Left ventricle myocardium inferior (tissue), 1 donor: Measurements from ENCODE around the gene SNX12. TPM values are rescaled to one million over a fixed set of nuclear protein-coding genes. Genes with fewer than 3 reads are reported as not detected.
A peak's percentile ranks its signal among the peaks of the same experiment; 100 is the strongest.
"Not testable (repeated sequence)": the region's sequence is repeated elsewhere in the genome, so short reads cannot be mapped to it uniquely, and the experiment has no call there.

Experiments
- DNase-seq: peaks from one replicate; pipeline ENCODE4 v3.0.0-alpha.2; 2020
- H3K27ac ChIP-seq: fragments of 200-600 bp; replicated peaks from 2 replicates; pipeline ENCODE4 v1.8.0; 2021
- H3K27me3 ChIP-seq: fragments of 200-600 bp; 2 replicates; pipeline ENCODE4 v1.8.0; 2021; ENCODE audit warnings: low read depth
- H3K36me3 ChIP-seq: fragments of 200-600 bp; 2 replicates; pipeline ENCODE4 v1.8.0; 2021
- H3K4me1 ChIP-seq: fragments of 200-600 bp; 2 replicates; pipeline ENCODE4 v1.8.0; 2021
- H3K4me3 ChIP-seq: fragments of 200-600 bp; 2 replicates; pipeline ENCODE4 v1.8.0; 2021; ENCODE audit warnings: mild to moderate bottlenecking, moderate library complexity
- H3K9me3 ChIP-seq: fragments of 200-600 bp; replicated peaks from 2 replicates; pipeline ENCODE4 v1.8.0; 2021
- intact Hi-C: fragments of 100-400 bp; cut with micrococcal nuclease; formaldehyde crosslinking; loops from one replicate; pipeline ENCODE4 v1.11.0; 2022
- total RNA-seq: library from RNA; stranded (reverse); fragmentation: NEBNext Ultra II Directional; extraction: Animal tissue kit (Norgen Biotek cat#: 25700); gene quantifications from one replicate; pipeline ENCODE4 v1.2.1, GENCODE V29; 2021
- TF ChIP-seq, protein P1 (sequence below): fragments of 200-600 bp; IDR thresholded peaks from 2 replicates; pipeline ENCODE4 v1.8.0; 2021; ENCODE audit warnings: antibody characterized with exemption, mild to moderate bottlenecking, borderline replicate concordance
- donor health status: DM: no; HTN: yes; CAD: no; lungs with severe emphysema.

Gene SNX12
- total RNA-seq, 1 donor from 2014 or later = 42.7 TPM

DNA sequence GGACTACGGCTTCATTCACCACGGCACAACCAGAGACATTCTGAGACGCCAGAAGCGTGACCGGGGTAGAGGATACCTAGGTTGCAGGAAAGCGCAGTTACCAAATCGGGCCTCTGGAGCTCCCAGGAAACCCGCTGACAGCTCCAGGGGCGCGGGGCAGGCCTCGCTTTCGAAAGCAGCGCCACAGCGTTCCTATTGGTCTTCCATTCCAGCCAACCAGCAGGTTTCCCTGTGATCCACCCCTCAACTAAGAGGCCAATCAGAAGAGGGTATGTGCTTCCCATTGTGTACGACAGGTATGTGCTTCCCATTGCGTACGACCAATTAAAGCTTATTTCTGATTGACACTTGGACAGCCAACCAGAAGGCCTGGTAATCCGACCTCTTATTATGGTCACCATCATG, 14.9 kb downstream of the SNX12 start:
- H3K4me3 ChIP-seq = peak overlapping the region; percentile 56
- intact Hi-C loops = no loop called here
- H3K36me3 ChIP-seq = no peaks in the 10 kb centered on the region
- H3K27ac ChIP-seq = no peak overlapping the region
- H3K4me1 ChIP-seq = peaks cover 4% of the 10 kb centered on the region
- no peaks in the 10 kb centered on the region for H3K27me3 ChIP-seq
- TF ChIP-seq, protein P1, sequence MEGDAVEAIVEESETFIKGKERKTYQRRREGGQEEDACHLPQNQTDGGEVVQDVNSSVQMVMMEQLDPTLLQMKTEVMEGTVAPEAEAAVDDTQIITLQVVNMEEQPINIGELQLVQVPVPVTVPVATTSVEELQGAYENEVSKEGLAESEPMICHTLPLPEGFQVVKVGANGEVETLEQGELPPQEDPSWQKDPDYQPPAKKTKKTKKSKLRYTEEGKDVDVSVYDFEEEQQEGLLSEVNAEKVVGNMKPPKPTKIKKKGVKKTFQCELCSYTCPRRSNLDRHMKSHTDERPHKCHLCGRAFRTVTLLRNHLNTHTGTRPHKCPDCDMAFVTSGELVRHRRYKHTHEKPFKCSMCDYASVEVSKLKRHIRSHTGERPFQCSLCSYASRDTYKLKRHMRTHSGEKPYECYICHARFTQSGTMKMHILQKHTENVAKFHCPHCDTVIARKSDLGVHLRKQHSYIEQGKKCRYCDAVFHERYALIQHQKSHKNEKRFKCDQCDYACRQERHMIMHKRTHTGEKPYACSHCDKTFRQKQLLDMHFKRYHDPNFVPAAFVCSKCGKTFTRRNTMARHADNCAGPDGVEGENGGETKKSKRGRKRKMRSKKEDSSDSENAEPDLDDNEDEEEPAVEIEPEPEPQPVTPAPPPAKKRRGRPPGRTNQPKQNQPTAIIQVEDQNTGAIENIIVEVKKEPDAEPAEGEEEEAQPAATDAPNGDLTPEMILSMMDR = no peak
- no peak for DNase-seq
- no peaks in the 10 kb centered on the region for H3K9me3 ChIP-seq

DNA sequence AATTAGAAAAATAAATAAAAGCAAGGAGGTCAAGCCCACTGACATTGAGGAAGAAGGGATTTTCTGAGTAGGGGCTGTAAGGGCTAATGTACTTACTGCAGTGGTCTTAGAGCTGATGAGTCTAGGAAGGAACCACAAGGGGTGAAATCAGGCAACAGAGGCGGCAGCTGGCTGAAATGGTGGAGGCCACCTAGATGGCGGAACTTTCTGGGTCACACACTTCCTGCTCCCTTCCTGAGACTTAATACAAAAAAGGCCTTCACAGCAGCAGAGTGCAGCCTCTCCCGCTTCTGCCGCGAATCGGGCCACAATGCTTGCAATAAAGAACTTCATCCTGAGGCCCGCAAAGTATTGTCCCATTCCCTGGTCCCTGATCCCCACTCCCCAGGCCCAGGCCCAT, 15.4 kb downstream of the SNX12 start:
- H3K4me3 ChIP-seq = peak overlapping the region; percentile 56
- no peak overlapping the region for H3K27ac ChIP-seq
- no peak for DNase-seq
- H3K9me3 ChIP-seq = no peaks in the 10 kb centered on the region
- no peaks in the 10 kb centered on the region for H3K27me3 ChIP-seq
- H3K36me3 ChIP-seq = no peaks in the 10 kb centered on the region
- TF ChIP-seq, protein P1 = no peak
- intact Hi-C loops = no loop called here
- H3K4me1 ChIP-seq = peaks cover 4% of the 10 kb centered on the region

- H3K4me3 ChIP-seq, H3K27ac ChIP-seq, H3K4me1 ChIP-seq, intact Hi-C loops, DNase-seq, H3K9me3 ChIP-seq, H3K27me3 ChIP-seq, H3K36me3 ChIP-seq: not testable (repeated sequence)
These were observed 20.2 kb downstream of the SNX12 start for GRCh38 chrX:71047891-71048290.

GRCh38 chrX:71017396-71017939, 50.7 kb downstream of the SNX12 start:
- DNase-seq = no peak
- H3K4me3 ChIP-seq = no peak overlapping the region
- TF ChIP-seq, protein P1 = no peak
- no peaks in the 10 kb centered on the region for H3K36me3 ChIP-seq
- no peaks in the 10 kb centered on the region for H3K9me3 ChIP-seq
- H3K4me1 ChIP-seq = no peaks in the 10 kb centered on the region
- no peaks in the 10 kb centered on the region for H3K27me3 ChIP-seq
- H3K27ac ChIP-seq = no peak overlapping the region
- intact Hi-C loops = no loop called here

Other genes with a start within 250 kb of the SNX12 start
- not detected for gene TEX11, start 159.6 kb downstream of the SNX12 start, total RNA-seq
- gene SLC7A3, start 137.2 kb downstream of the SNX12 start, total RNA-seq = not detected
- gene FOXO4, start 27.5 kb upstream of the SNX12 start, total RNA-seq = 39.5 TPM
- not detected for gene CXorf65, start 38.4 kb upstream of the SNX12 start, total RNA-seq
- 0.99 TPM for gene IL2RG, start 43.2 kb upstream of the SNX12 start, total RNA-seq
- gene MED12, start 50.3 kb upstream of the SNX12 start, total RNA-seq = 23.2 TPM
- 0.41 TPM for gene NLGN3, start 76.5 kb upstream of the SNX12 start, total RNA-seq
- gene GJB1, start 154.9 kb upstream of the SNX12 start, total RNA-seq = not detected
- 14.3 TPM for gene ZMYM3, start 185.8 kb upstream of the SNX12 start, total RNA-seq
- gene NONO, start 215.3 kb upstream of the SNX12 start, total RNA-seq = 99.2 TPM
- gene ITGB1BP2, start 233.4 kb upstream of the SNX12 start, total RNA-seq = 111 TPM